MM.1S (cell line): ENCODE results near the gene OR8B4.
A peak's percentile ranks its signal among the peaks of the same experiment; 100 is the strongest.
"Not testable (repeated sequence)": the region's sequence is repeated elsewhere in the genome, so short reads cannot be mapped to it uniquely, and the experiment has no call there.

ENCODE experiments used
- DNase-seq: peaks from one replicate; pipeline ENCODE4 v3.0.0-alpha.2; 2015
- H2AFZ ChIP-seq: fragments of 300-600 bp; sonication (generic); 2 replicates; pipeline ENCODE4 v1.6.0; 2016; ENCODE audit warnings: antibody characterized with exemption, low read length
- H3F3A ChIP-seq: fragments of 300-600 bp; sonication (generic); 2 replicates; pipeline ENCODE4 v1.6.1; 2016; ENCODE audit warnings: mild to moderate bottlenecking, antibody characterized with exemption, low read length, moderate library complexity, mixed read lengths; ENCODE audit not compliant: insufficient read depth
- H3K27ac ChIP-seq: fragments of 300-600 bp; sonication (generic); 2 replicates; pipeline ENCODE4 v1.5.1; 2016; ENCODE audit warnings: mild to moderate bottlenecking, low read length
- H3K27me3 ChIP-seq: fragments of 300-600 bp; sonication (generic); replicated peaks from 2 replicates; pipeline ENCODE4 v1.6.0; 2016; ENCODE audit warnings: low read length; ENCODE audit not compliant: insufficient read depth
- H3K36me3 ChIP-seq: fragments of 300-600 bp; sonication (generic); replicated peaks from 2 replicates; pipeline ENCODE4 v1.6.1; 2016; ENCODE audit warnings: mild to moderate bottlenecking, low read length, mixed read lengths; ENCODE audit not compliant: insufficient read depth
- H3K4me1 ChIP-seq: fragments of 300-600 bp; sonication (generic); 2 replicates; pipeline ENCODE4 v1.6.1; 2016; ENCODE audit warnings: low read length, mixed read lengths
- H3K4me2 ChIP-seq: fragments of 300-600 bp; sonication (generic); 2 replicates; pipeline ENCODE4 v1.6.0; 2016; ENCODE audit warnings: low read depth, low read length
- H3K4me3 ChIP-seq: fragments of 300-600 bp; sonication (generic); 2 replicates; pipeline ENCODE4 v1.5.1; 2016; ENCODE audit warnings: low read length, mixed read lengths
- H3K79me2 ChIP-seq: fragments of 300-600 bp; sonication (generic); 2 replicates; pipeline ENCODE4 v1.6.1; 2016; ENCODE audit warnings: mixed run types, low read length, mixed read lengths
- H3K9ac ChIP-seq: fragments of 300-600 bp; sonication (generic); 2 replicates; pipeline ENCODE4 v1.6.1; 2016; ENCODE audit warnings: low read length, mixed read lengths
- H3K9me2 ChIP-seq: fragments of 300-600 bp; sonication (generic); replicated peaks from 2 replicates; pipeline ENCODE4 v1.6.1; 2016; ENCODE audit warnings: mild to moderate bottlenecking, low read length, mixed read lengths; ENCODE audit not compliant: insufficient read depth
- H3K9me3 ChIP-seq: fragments of 300-600 bp; sonication (generic); replicated peaks from 2 replicates; pipeline ENCODE4 v1.6.1; 2016; ENCODE audit warnings: mild to moderate bottlenecking, low read length, mixed read lengths; ENCODE audit not compliant: insufficient read depth
- H4K20me1 ChIP-seq: fragments of 300-600 bp; sonication (generic); 2 replicates; pipeline ENCODE4 v1.6.1; 2016; ENCODE audit warnings: mild to moderate bottlenecking, low read length, moderate library complexity, mixed read lengths; ENCODE audit not compliant: insufficient read depth
- EZH2 ChIP-seq: fragments of 300-600 bp; sonication (generic); optimal IDR thresholded peaks from 2 replicates; pipeline ENCODE3; 2017; ENCODE audit warnings: low read depth, mild to moderate bottlenecking, antibody characterized with exemption, low read length, mixed read lengths
- EZH2phosphoT487 ChIP-seq: fragments of 300-600 bp; sonication (generic); IDR thresholded peaks from 2 replicates; pipeline ENCODE4 v1.6.1; 2018; ENCODE audit warnings: antibody characterized with exemption, low read length
- TF ChIP-seq, protein P1 (sequence below): fragments of 300-600 bp; sonication (generic); IDR thresholded peaks from 2 replicates; pipeline ENCODE4 v1.5.1; 2016; ENCODE audit warnings: antibody characterized with exemption, low read length, mixed read lengths

OR8B4 gene

DNA sequence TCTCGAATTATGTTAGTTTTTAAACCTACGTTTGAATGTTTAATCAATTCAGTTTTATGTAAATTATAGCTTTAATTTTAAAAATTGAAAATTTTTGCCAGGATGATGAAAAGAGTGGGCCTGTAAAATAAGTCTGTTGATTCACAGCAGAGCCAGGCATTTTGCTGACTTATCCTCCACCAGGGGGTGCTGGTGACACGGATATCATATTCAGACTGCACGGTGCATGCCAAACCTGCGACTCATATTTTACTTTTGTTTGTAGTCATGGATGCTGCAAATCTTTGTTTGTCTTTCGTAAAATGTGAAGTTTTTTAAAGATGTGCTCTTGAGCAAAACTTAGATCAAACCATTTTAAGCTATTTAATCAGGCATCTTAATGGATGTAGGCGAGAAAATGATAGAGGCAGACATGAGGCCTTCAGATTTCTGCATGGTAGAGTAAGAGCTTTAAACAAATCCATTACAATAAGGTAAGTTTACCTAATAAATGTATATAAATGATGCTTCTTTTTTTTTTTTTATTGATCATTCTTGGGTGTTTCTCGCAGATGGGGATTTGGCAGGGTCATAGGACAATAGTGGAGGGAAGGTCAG, 22.2 kb downstream of the OR8B4 start:
- no peaks in the 10 kb centered on the region for H3K27me3 ChIP-seq
- H3K9ac ChIP-seq = no peak overlapping the region
- H3F3A ChIP-seq = no peaks in the 10 kb centered on the region
- H3K4me2 ChIP-seq = no peak overlapping the region
- TF ChIP-seq, protein P1, sequence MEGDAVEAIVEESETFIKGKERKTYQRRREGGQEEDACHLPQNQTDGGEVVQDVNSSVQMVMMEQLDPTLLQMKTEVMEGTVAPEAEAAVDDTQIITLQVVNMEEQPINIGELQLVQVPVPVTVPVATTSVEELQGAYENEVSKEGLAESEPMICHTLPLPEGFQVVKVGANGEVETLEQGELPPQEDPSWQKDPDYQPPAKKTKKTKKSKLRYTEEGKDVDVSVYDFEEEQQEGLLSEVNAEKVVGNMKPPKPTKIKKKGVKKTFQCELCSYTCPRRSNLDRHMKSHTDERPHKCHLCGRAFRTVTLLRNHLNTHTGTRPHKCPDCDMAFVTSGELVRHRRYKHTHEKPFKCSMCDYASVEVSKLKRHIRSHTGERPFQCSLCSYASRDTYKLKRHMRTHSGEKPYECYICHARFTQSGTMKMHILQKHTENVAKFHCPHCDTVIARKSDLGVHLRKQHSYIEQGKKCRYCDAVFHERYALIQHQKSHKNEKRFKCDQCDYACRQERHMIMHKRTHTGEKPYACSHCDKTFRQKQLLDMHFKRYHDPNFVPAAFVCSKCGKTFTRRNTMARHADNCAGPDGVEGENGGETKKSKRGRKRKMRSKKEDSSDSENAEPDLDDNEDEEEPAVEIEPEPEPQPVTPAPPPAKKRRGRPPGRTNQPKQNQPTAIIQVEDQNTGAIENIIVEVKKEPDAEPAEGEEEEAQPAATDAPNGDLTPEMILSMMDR = peak; percentile 78
- TF ChIP-seq EZH2phosphoT487 = no peak
- H3K4me3 ChIP-seq = no peak overlapping the region
- H3K79me2 ChIP-seq = no peaks in the 10 kb centered on the region
- DNase-seq = peak; percentile 64
- no peak overlapping the region for H2AFZ ChIP-seq
- no peak overlapping the region for H3K27ac ChIP-seq
- H4K20me1 ChIP-seq = no peaks in the 10 kb centered on the region
- H3K4me1 ChIP-seq = no peaks in the 10 kb centered on the region
- no peaks in the 10 kb centered on the region for H3K9me2 ChIP-seq
- H3K9me3 ChIP-seq = no peaks in the 10 kb centered on the region
- H3K36me3 ChIP-seq = no peaks in the 10 kb centered on the region

DNA sequence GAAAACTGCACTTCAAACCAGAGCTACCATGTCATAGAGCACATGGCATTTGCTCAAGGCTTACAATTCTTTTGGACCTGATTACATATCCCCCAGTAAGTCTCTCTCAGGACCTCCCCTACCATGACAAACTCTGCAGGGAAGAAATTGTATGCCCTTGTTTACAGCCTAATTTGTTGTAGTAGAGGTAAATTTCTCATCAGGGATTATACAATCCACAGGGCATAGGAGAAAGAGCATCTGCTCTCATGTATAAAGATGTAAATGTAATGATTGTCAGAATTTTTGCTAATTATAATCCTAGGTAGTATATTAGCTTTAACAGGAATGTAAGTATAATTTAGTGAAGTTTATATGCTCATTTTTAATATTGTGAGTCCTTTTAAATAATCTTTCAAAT, 25.7 kb downstream of the OR8B4 start, which contains the start of gene OR8B3:
Gene OR8B3 (minus strand): TSS at position 101 of the 400 bp plus-strand sequence. CDS start 1,673 bp downstream, outside the sequence.
- Histone ChIP-seq H3K4me2 (no peak within 1 kb of the TSS), H3K79me2 (no peaks in the 10 kb centered on the region), H2AFZ (no peak within 1 kb of the TSS), H3K4me3 (no peak within 1 kb of the TSS), H3K36me3 (no peaks in the 10 kb centered on the region), H3K27ac (no peak within 1 kb of the TSS), H3K9ac (no peak within 1 kb of the TSS), H3K27me3 (no peaks in the 10 kb centered on the region), H3K9me3 (no peaks in the 10 kb centered on the region), H3K4me1 (no peaks in the 10 kb centered on the region), H3F3A (no peaks in the 10 kb centered on the region), H4K20me1 (no peaks in the 10 kb centered on the region), H3K9me2 (no peaks in the 10 kb centered on the region)
- no peak for DNase-seq
- TF ChIP-seq EZH2 = no peak
- TF ChIP-seq, protein P1 = no peak
- no peak for TF ChIP-seq EZH2phosphoT487

DNA sequence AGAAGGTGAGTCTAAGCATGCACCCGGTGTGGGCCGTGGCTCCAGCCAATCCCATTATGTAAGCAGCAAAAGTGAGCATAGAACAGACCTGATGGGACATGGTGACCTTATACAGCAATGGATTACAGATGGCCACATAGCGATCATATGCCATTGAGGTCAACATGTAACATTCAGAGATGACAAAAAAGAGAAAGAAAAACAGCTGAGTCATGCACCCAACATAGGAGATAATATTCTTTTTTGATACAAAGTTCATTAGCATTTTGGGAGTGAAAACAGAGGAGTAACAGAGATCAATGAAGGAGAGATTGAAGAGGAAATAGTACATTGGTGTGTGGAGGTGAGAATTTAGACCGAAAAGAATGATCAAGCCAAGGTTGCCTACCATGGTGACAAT, 27.8 kb downstream of the OR8B4 start:
- H3F3A ChIP-seq, H4K20me1 ChIP-seq, H3K9me2 ChIP-seq, H3K4me3 ChIP-seq, H2AFZ ChIP-seq, DNase-seq, H3K36me3 ChIP-seq, H3K4me1 ChIP-seq, H3K27ac ChIP-seq, H3K4me2 ChIP-seq, H3K9ac ChIP-seq, H3K79me2 ChIP-seq, H3K9me3 ChIP-seq, H3K27me3 ChIP-seq: not testable (repeated sequence)

DNA sequence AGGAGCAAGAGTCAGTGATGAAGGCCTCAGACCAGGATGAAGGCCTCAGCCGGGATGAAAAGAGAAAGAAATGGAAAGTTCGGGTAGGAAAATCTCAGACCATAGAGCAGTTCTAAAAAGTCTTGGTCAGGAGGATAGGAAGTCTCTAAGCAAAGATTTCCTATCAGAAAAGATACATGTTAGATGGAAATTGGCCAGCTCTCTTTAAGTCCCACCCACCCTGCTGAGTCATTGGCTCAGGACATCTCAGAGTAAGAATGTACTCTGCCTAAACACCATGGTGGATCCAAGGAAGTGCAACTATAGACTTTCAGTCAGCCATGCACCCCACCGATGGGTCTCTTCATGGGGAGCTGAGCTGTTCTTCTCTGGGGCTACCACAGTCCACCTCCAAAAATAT, 30.3 kb downstream of the OR8B4 start:
- no peak overlapping the region for H3K27ac ChIP-seq
- no peaks in the 10 kb centered on the region for H3K4me1 ChIP-seq
- no peaks in the 10 kb centered on the region for H3K9me2 ChIP-seq
- no peak overlapping the region for H3K4me2 ChIP-seq
- no peaks in the 10 kb centered on the region for H3F3A ChIP-seq
- no peak for TF ChIP-seq EZH2
- TF ChIP-seq EZH2phosphoT487 = no peak
- TF ChIP-seq, protein P1 = no peak
- no peaks in the 10 kb centered on the region for H3K27me3 ChIP-seq
- H3K9me3 ChIP-seq = no peaks in the 10 kb centered on the region
- no peak overlapping the region for H3K9ac ChIP-seq
- no peak overlapping the region for H3K4me3 ChIP-seq
- no peak overlapping the region for H2AFZ ChIP-seq
- no peaks in the 10 kb centered on the region for H4K20me1 ChIP-seq
- no peaks in the 10 kb centered on the region for H3K79me2 ChIP-seq
- DNase-seq = no peak
- no peaks in the 10 kb centered on the region for H3K36me3 ChIP-seq
